Thyroid gland (tissue), 4 donors: ENCODE data around the gene ZNF774. TPM values are rescaled to one million over a fixed set of nuclear protein-coding genes. Genes with fewer than 3 reads are reported as not detected.
A peak's percentile ranks its signal among the peaks of the same experiment; 100 is the strongest.
"Not testable (repeated sequence)": the region's sequence is repeated elsewhere in the genome, so short reads cannot be mapped to it uniquely, and the experiment has no call there.

Source experiments
- DNase-seq, 2 donors: peaks; one replicate each; pipeline ENCODE4 v3.0.0-alpha.2; 2019
- H3K27ac ChIP-seq, 3 donors: fragments of 200-600 bp; sonication (generic); 1 replicate in 2 of 3; 2 replicates in 1 of 3; pipeline ENCODE4 v1.5.1; 2016 to 2019; ENCODE audit warnings: mild to moderate bottlenecking in 1 of 3, moderate library complexity in 1 of 3
- H3K27me3 ChIP-seq: fragments of 200-600 bp; sonication (generic); one replicate; pipeline ENCODE4 v1.5.1; 2019
- H3K36me3 ChIP-seq, 2 donors: fragments of 200-600 bp; sonication (generic); one replicate each; pipeline ENCODE4 v1.5.1; 2016 to 2019
- H3K4me1 ChIP-seq, 2 donors: fragments of 200-600 bp; sonication (generic); one replicate each; pipeline ENCODE4 v1.5.1; 2017 to 2019
- H3K4me3 ChIP-seq, 3 donors: fragments of 200-600 bp; sonication (generic); replicated peaks in 1 of 3; 1 replicate in 2 of 3; 2 replicates in 1 of 3; pipeline ENCODE4 v1.5.1; 2016; ENCODE audit warnings: mild to moderate bottlenecking in 1 of 3
- H3K9me3 ChIP-seq: fragments of 200-600 bp; sonication (generic); one replicate; pipeline ENCODE4 v1.5.1; 2017
- CTCF ChIP-seq, 6 experiments: fragments of 200-600 bp in 3 of 6; fragments of 450-650 bp in 3 of 6; sonication (generic) in 3 of 6; IDR thresholded peaks; one replicate each; pipeline ENCODE4 v1.5.1; 2016 to 2019; ENCODE audit warnings: antibody characterized with exemption in 6 of 6, mild to moderate bottlenecking in 2 of 6, inconsistent platforms in 1 of 6, moderate library complexity in 1 of 6
- POLR2A ChIP-seq, 2 donors: fragments of 450-650 bp; IDR thresholded peaks; one replicate each; pipeline ENCODE4 v1.6.1; 2017; ENCODE audit warnings: antibody characterized with exemption in 2 of 2, mild to moderate bottlenecking in 2 of 2, moderate library complexity in 1 of 2
- WGBS, 2 donors: methylation state at CpG; one replicate each; pipeline ENCODE4 v1.1.5; 2017; 5-methylcytosine and 5-hydroxymethylcytosine counted together
- intact Hi-C: fragments of 100-400 bp; cut with DNase I; formaldehyde crosslinking; loops from one replicate; pipeline ENCODE4 v1.15.1; 2023
- small RNA-seq: library from RNA; depleted of rRNA; stranded (forward); fragments of <200 nt; gene quantifications from one replicate; pipeline ENCODE3, GENCODE V24; 2016
- total RNA-seq, 4 donors: library from RNA; depleted of rRNA; stranded (reverse); fragments of >200 nt; gene quantifications; one replicate each; pipeline ENCODE4 v1.2.3, GENCODE V29; 2016

Gene ZNF774
- total RNA-seq, 4 donors from 2014 or later, result 3.6 to 13.1 (median 5.5) TPM

DNA sequence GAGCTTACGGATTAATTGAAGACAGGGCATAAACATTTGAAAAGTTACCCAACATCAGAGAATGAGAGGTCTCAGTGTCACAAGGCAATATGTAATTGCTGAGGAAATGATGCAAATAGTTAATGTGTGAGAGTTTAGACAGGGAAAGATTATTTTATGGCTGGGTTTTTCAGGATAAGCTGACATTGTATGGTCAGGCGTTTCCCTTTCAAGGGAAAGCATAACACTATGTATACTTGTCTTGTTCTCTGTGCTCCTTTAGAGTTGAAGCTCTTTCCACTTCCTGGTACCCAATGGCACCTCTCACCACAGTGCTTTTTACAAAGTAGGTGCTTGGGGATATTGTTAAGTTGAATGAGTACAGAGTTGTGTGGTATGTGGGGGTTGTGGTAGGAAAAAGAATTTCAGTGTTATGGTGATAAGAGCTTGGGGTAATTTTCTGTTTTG, 55.8 kb downstream of the ZNF774 start:
- TF ChIP-seq CTCF (IDR thresholded peaks at IDR 0.05), result no peak
- TF ChIP-seq POLR2A (IDR thresholded peaks at IDR 0.05), result no peak
- Histone ChIP-seq H3K27ac (peak overlapping the region; percentile 6 to 92 (median 26)), H3K36me3 (no peaks in the 10 kb centered on the region), H3K4me1 (peaks cover 45 to 70% of the 10 kb centered on the region in 2 donors), H3K27me3 (no peaks in the 10 kb centered on the region), H3K4me3 (no peak overlapping the region), H3K9me3 (no peaks in the 10 kb centered on the region)
- WGBS, 2 donors, result 76 to 78% methylated on average over 2 of the region's 2 CpGs
- intact Hi-C loops, result no loop called here
- no peak for DNase-seq

DNA sequence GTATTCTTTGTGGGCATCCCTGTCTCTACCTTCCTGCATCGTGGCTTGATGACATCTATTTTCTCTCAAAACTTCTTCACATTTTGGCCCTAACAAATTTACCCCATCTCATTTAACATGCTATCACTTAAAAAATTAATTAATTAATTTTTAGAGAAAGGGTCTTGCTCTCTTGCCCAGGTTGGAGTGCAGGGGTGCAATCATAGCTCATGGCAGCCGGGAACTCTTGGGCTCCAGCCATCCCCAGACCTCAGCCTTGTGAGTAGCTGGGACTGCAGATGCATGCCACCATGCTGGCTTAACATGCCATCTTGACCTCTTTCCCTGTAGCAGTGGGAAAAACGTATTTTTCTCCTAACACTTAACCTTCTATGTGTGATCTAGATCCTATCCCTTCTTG, 56.6 kb downstream of the ZNF774 start:
- H3K27ac ChIP-seq, result no peak overlapping the region
- peaks cover 45 to 70% of the 10 kb centered on the region in 2 donors for H3K4me1 ChIP-seq
- no peaks in the 10 kb centered on the region for H3K36me3 ChIP-seq
- no peaks in the 10 kb centered on the region for H3K27me3 ChIP-seq
- 90 to 94% methylated on average over 3 of the region's 3 CpGs for WGBS, 2 donors
- TF ChIP-seq CTCF (IDR thresholded peaks at IDR 0.05) (no peak), POLR2A (IDR thresholded peaks at IDR 0.05) (no peak)
- no peak overlapping the region for H3K4me3 ChIP-seq
- no peaks in the 10 kb centered on the region for H3K9me3 ChIP-seq
- no peak for DNase-seq
- intact Hi-C loops, result no loop called here

DNA sequence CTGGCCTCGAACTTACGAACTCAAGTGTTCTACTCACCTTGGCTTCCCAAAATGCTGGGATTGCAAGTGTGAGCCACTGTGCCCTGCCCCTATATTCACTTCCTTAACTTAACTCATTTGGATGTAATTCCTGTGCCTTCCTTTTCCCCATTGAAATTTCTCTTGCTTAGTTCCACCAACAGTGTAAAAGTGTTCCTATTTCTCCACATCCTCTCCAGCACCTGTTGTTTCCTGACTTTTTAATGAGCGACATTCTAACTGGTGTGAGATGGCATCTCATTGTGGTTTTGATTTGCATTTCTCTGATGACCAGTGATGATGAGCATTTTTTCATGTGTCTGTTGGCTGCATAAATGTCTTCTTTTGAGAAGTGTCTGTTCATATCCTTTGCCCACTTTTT, 57.5 kb downstream of the ZNF774 start:
- 95 to 96% methylated on average over 3 of the region's 3 CpGs for whole genome bisulfite sequencing, 2 donors
- H3K9me3 ChIP-seq, H3K4me3 ChIP-seq, DNase-seq, intact Hi-C loops, H3K36me3 ChIP-seq, H3K27me3 ChIP-seq, H3K27ac ChIP-seq: not testable (repeated sequence)
- peaks cover 51 to 72% of the 10 kb centered on the region in 2 donors for H3K4me1 ChIP-seq

- H3K4me3 ChIP-seq, H3K27me3 ChIP-seq, H3K9me3 ChIP-seq, H3K27ac ChIP-seq, DNase-seq, intact Hi-C loops, H3K36me3 ChIP-seq: not testable (repeated sequence)
- WGBS, 2 donors, result 97 to 100% methylated on average over 4 of the region's 4 CpGs
- peaks cover 51 to 74% of the 10 kb centered on the region in 2 donors for H3K4me1 ChIP-seq
These were observed 58.2 kb downstream of the ZNF774 start for GRCh38 chr15:90410316-90410715.

DNA sequence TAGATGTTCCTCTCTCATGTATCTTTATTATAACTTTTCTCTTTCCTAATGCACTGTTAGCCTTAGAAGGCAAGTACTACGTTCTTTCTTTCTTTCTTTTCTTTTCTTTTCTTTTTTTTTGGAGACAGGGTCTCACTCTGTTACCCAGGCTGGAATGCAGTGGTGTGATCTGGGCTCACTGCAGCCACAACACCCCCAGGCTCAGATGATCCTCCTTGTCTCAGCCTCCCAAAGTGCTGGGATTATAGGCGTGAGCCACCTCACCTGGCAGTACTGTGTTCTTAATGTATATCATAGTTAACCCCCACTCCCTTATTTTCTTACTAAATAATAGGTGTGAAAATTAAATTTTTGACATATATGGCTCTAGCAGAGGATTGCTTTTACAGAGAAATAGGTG, 59.1 kb downstream of the ZNF774 start:
- Histone ChIP-seq H3K27me3 (no peaks in the 10 kb centered on the region), H3K9me3 (no peaks in the 10 kb centered on the region), H3K36me3 (no peaks in the 10 kb centered on the region), H3K27ac (no peak overlapping the region), H3K4me1 (peaks cover 43 to 66% of the 10 kb centered on the region in 2 donors), H3K4me3 (no peak overlapping the region)
- intact Hi-C loops, result no loop called here
- 96% methylated on average over 2 of the region's 2 CpGs for WGBS, 2 donors
- TF ChIP-seq CTCF (IDR thresholded peaks at IDR 0.05) (no peak), POLR2A (IDR thresholded peaks at IDR 0.05) (no peak)
- DNase-seq, result no peak

Small RNAs within 50 kb of the gene (small RNA-seq; reads per million reads assigned to genes)
- gene NDUFA3P4, result not detected

Other genes with a start within 250 kb of the ZNF774 start
- gene IDH2, start 249.8 kb upstream of the ZNF774 start, total RNA-seq, result 10 to 100 TPM; 29.4 to 49.6 (median 33.5) TPM
- 100 to 1,000 TPM in 1 of 4 donors, 10 to 100 TPM in 3; 49.5 to 163 (median 69.9) TPM for gene SEMA4B, start 151.0 kb upstream of the ZNF774 start, total RNA-seq
- 10 to 100 TPM; 24.3 to 90.0 (median 30.8) TPM for gene CIB1, start 118.3 kb upstream of the ZNF774 start, total RNA-seq
- gene GDPGP1, start 118.1 kb upstream of the ZNF774 start, total RNA-seq, result 10 to 100 TPM in 2 of 4 donors, 1 to 10 TPM in 2; 7.1 to 28.1 (median 13.6) TPM
- gene TTLL13, start 102.7 kb upstream of the ZNF774 start, total RNA-seq, result under 1 TPM in 2 of 4 donors, not detected in 2; 0.13 to 0.22 TPM
- 100 to 1,000 TPM in 1 of 4 donors, 10 to 100 TPM in 3; 80.7 to 159 (median 96.4) TPM for gene NGRN, start 86.6 kb upstream of the ZNF774 start, total RNA-seq
- 100 to 1,000 TPM; 222 to 290 (median 247) TPM for gene IQGAP1, start 36.0 kb downstream of the ZNF774 start, total RNA-seq
- gene CRTC3, start 177.6 kb downstream of the ZNF774 start, total RNA-seq, result 10 to 100 TPM; 49.4 to 76.0 (median 62.6) TPM